GM21576 (cell line): ENCODE measurements around the gene GULP1.

ENCODE experiments used
- ATAC-seq: cut with Tn5 transposase; IDR thresholded peaks from one replicate; pipeline ENCODE4 v1.9.1; 2021; ENCODE audit warnings: mild to moderate bottlenecking, moderate library complexity; ENCODE audit not compliant: unreplicated experiment

GULP1 gene

GRCh38 chr2:188365058-188365641 lies 73.5 kb downstream of the GULP1 start:
- ATAC-seq: no peak

- ATAC-seq: no peak
Measured at GRCh38 chr2:188367164-188367563, 75.5 kb downstream of the GULP1 start.

GRCh38 chr2:188369365-188369764 lies 77.7 kb downstream of the GULP1 start:
- ATAC-seq: peak; percentile 78

- ATAC-seq: no peak
Measured at GRCh38 chr2:188378371-188378950, 86.8 kb downstream of the GULP1 start.

- ATAC-seq: no peak
Measured at GRCh38 chr2:188379748-188380147, 88.1 kb downstream of the GULP1 start.

- no peak for ATAC-seq
Measured at GRCh38 chr2:188380280-188380679, 88.6 kb downstream of the GULP1 start.

- ATAC-seq: no peak
Measured at GRCh38 chr2:188381614-188382013, 89.9 kb downstream of the GULP1 start.

GRCh38 chr2:188382107-188382506 lies 90.4 kb downstream of the GULP1 start:
- no peak for ATAC-seq

GRCh38 chr2:188383158-188383557 lies 91.5 kb downstream of the GULP1 start:
- no peak for ATAC-seq

GRCh38 chr2:188385857-188386256 lies 94.2 kb downstream of the GULP1 start:
- no peak for ATAC-seq

- no peak for ATAC-seq
Measured at GRCh38 chr2:188388831-188389230, 97.2 kb downstream of the GULP1 start.

- ATAC-seq: no peak
Measured at GRCh38 chr2:188391354-188391753, 99.7 kb downstream of the GULP1 start.

GRCh38 chr2:188394931-188395472 lies 103.3 kb downstream of the GULP1 start:
- no peak for ATAC-seq

GRCh38 chr2:188395903-188396689 lies 104.4 kb downstream of the GULP1 start:
- ATAC-seq: no peak

GRCh38 chr2:188399159-188399558 lies 107.5 kb downstream of the GULP1 start:
- ATAC-seq: no peak

GRCh38 chr2:188403676-188404075 lies 112.0 kb downstream of the GULP1 start:
- ATAC-seq: no peak

GRCh38 chr2:188404341-188405004 lies 112.8 kb downstream of the GULP1 start:
- ATAC-seq: no peak

GRCh38 chr2:188406414-188406813 lies 114.7 kb downstream of the GULP1 start:
- ATAC-seq: no peak

GRCh38 chr2:188410504-188411235 lies 119.0 kb downstream of the GULP1 start:
- ATAC-seq: no peak

GRCh38 chr2:188412190-188412589 lies 120.5 kb downstream of the GULP1 start:
- ATAC-seq: no peak

GRCh38 chr2:188414411-188414810 lies 122.7 kb downstream of the GULP1 start:
- ATAC-seq: no peak
